ENCODE results near the gene KIF20A. TPM values are rescaled to one million over a fixed set of nuclear protein-coding genes. Genes with fewer than 3 reads are reported as not detected.

The KIF20A gene
- total RNA-seq = 31.1 and 126 TPM in 2 replicates

GRCh38 chr5:138178516-138179276, at the start of gene KIF20A, which contains the start of gene BRD8:
Gene KIF20A (plus strand): TSS chr5:138179112. CDS start chr5:138179681, 569 bp downstream.
Gene BRD8 (minus strand): TSS chr5:138178630. CDS start chr5:138178614, 16 bp downstream.

GRCh38 chr5:138138949-138139780, 39.7 kb upstream of the KIF20A start, which contains the start of gene NME5:
Gene NME5 (minus strand): TSS chr5:138139428. CDS start chr5:138138780, 648 bp downstream.

DNA sequence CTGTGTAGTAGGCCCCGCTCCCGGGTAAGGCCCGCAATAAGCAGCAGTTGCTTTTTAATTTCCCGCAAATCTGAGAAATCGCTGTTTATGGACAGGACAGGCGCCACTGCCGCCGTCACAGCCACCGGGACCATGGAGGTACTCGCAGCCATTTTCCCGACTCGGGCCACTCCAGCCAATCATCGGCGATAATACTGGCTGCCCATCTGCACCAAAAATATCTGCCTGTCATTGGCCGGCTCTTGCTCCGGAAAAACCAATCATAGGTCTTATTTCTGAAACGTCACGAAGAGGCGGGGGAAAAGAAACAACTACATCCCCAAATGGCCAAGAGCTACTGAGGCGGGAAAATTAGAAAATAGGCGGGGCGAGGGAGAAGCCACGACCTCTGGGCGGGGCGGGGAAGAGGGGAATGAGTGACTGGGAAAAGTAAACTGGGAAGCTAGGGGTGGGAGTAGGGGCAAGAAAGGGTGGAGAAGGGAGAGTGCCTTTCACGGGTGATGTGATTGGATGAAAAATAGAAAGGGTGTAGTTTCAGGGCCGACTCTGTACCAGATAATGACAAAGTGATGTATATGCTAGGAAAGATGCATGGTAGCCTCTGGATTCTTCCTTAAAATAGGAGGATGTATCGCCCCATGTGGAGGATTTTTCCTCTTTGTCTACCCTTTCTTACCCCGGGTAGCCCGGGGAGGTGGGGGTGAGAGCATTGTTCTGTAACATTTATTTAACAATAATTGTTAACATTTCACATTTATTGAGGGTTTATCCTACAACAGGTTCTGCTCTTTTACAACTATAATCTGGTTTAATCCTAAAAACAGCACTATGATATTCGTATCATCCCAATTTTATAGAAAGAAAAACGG, 34.5 kb downstream of the KIF20A start, which contains the start of gene CDC23:
Gene CDC23, minus strand, starts transcription at position 163 of the 869 bp plus-strand sequence. Its CDS starts 11 bp downstream, at position 152.

Other genes with a start within 250 kb of the KIF20A start
- gene FAM13B, start 146.0 kb upstream of the KIF20A start, total RNA-seq = 26.9 and 28.2 TPM in 2 replicates
- gene WNT8A, start 95.1 kb upstream of the KIF20A start, total RNA-seq = not detected in 2 replicates
- 1.7 and 3.4 TPM in 2 replicates for gene NME5, start 39.7 kb upstream of the KIF20A start, total RNA-seq
- 35.9 and 60.5 TPM in 2 replicates for gene BRD8, start 482 bp upstream of the KIF20A start, total RNA-seq
- 24.7 and 25.5 TPM in 2 replicates for gene CDC23, start 34.2 kb downstream of the KIF20A start, total RNA-seq
- not detected in 2 replicates for gene GFRA3, start 95.5 kb downstream of the KIF20A start, total RNA-seq
- 3.4 and 22.4 TPM in 2 replicates for gene CDC25C, start 152.7 kb downstream of the KIF20A start, total RNA-seq
- gene FAM53C, start 159.2 kb downstream of the KIF20A start, total RNA-seq = 24.0 and 26.9 TPM in 2 replicates
- 39.5 and 44.4 TPM in 2 replicates for gene KDM3B, start 173.6 kb downstream of the KIF20A start, total RNA-seq

Data from uterine smooth muscle cell (primary cell).